C4-2B (cell line): ENCODE data around the gene PITPNC1.

ENCODE experiments used
- H3K27ac ChIP-seq: fragments of 450-650 bp; 2 replicates; pipeline ENCODE4 v1.5.1; 2017
- ZFX ChIP-seq: fragments of 450-650 bp; IDR thresholded peaks from 2 replicates; pipeline ENCODE4 v1.6.1; 2017
- TF ChIP-seq, protein P1 (sequence below): fragments of 450-650 bp; conservative IDR thresholded peaks from 2 replicates; pipeline ENCODE4 v1.5.1; 2017; ENCODE audit warnings: mild to moderate bottlenecking

Gene PITPNC1

DNA sequence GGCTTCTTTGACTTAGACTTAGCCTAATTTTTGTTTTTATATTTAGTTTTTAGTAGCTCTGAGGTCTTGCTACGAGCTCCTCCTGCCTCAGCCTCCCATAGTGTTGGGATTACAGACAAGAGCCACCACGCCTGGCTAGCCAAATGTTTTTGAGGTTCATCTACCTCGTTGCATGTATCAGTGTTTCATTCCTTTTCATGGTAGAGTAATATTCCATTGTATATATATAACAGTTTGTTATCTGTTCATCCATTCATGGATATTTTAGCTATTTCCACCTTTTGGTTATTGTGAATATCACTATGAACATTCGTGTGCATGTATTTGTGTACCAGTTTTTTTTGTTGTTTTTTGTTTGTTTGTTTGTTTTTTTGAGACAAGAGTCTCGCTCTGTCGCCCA is 352.8 kb downstream of the PITPNC1 start:
- TF ChIP-seq, protein P1, sequence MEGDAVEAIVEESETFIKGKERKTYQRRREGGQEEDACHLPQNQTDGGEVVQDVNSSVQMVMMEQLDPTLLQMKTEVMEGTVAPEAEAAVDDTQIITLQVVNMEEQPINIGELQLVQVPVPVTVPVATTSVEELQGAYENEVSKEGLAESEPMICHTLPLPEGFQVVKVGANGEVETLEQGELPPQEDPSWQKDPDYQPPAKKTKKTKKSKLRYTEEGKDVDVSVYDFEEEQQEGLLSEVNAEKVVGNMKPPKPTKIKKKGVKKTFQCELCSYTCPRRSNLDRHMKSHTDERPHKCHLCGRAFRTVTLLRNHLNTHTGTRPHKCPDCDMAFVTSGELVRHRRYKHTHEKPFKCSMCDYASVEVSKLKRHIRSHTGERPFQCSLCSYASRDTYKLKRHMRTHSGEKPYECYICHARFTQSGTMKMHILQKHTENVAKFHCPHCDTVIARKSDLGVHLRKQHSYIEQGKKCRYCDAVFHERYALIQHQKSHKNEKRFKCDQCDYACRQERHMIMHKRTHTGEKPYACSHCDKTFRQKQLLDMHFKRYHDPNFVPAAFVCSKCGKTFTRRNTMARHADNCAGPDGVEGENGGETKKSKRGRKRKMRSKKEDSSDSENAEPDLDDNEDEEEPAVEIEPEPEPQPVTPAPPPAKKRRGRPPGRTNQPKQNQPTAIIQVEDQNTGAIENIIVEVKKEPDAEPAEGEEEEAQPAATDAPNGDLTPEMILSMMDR = no peak
- TF ChIP-seq ZFX = no peak
- no peak overlapping the region for H3K27ac ChIP-seq

DNA sequence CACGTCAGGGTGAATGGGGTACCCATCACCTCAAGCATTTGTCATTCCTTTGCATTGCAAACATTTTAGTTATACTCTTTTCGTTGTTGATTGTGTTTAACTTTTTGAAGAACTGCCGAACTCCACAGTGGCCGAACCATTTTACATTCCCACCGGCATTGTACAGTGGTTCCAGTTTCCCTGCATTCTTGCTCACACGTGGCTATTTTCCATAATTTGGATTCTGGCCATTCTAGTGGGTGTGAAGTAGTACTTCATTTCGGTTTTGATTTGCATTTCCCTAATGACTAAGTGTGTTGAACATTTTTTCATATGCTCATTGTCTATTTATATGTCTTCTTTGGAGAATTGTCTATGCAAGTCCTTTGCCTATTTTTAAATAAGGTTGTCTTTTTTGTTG is 353.6 kb downstream of the PITPNC1 start:
- H3K27ac ChIP-seq = no peak overlapping the region

DNA sequence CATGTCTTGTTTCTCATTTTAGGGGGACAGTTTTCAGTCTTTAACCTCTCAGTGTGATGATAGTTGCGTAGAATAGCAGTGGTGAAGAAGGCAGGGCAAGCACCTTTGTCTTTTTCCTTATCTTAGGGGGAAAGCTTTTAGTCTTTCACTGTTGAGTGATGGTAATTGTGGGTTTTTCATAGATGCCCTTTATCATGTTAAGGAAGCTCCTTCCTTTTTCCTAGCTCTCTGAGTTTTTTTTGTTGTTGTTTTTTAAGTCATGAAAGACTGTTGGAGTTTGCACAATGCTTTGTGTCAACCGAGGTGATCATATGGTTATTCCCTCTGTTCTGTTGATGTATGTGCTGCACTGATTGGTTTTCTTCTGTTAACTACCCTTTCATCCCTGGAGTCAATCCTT is 356.4 kb downstream of the PITPNC1 start:
- H3K27ac ChIP-seq = no peak overlapping the region
- TF ChIP-seq, protein P1 = no peak

More for the DNA sequence above, 353.6 kb downstream of the PITPNC1 start:
- no peak for TF ChIP-seq ZFX
- TF ChIP-seq, protein P1 = no peak

DNA sequence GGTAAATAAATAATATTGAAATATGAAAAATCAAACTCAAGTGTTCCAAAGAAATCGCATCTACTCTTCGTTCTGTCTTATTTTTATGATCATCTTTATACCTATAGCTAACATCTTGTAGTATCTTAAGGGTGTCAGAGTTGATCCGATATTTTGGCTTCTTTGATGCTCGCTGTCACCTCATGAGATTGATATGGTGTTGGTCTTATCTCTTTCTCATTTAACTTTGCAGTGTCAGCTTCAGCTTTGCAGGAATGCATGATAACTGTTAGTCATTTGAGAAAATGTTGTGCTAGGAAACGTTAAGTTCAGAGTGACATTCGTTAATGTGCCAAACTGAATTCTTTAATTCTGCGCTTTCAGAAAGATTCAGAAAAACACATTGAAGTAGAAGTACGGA is 360.1 kb downstream of the PITPNC1 start:
- no peak overlapping the region for H3K27ac ChIP-seq
- no peak for TF ChIP-seq ZFX
- TF ChIP-seq, protein P1 = no peak

DNA sequence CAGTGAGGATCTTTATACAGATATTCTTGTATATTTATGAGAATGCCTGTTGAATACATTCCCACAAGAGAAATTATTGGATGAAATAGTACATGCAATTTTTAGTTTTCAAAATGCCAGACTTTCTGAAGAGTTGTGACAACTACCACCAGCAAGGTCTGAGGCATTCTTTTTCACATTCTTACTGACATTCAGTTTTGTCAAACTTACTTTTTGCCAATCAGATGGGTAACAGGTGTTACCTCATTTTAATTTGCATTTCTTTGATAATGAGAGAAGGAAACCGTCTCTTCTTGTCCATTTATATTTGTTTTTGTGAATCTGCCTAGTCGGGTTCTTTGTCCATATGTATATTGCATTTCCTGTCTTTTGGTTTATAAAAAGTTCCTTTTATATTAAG is 364.9 kb downstream of the PITPNC1 start:
- TF ChIP-seq, protein P1 = no peak
- no peak for TF ChIP-seq ZFX
- no peak overlapping the region for H3K27ac ChIP-seq
